ENCODE data around the gene AGBL2.

AGBL2 gene

DNA sequence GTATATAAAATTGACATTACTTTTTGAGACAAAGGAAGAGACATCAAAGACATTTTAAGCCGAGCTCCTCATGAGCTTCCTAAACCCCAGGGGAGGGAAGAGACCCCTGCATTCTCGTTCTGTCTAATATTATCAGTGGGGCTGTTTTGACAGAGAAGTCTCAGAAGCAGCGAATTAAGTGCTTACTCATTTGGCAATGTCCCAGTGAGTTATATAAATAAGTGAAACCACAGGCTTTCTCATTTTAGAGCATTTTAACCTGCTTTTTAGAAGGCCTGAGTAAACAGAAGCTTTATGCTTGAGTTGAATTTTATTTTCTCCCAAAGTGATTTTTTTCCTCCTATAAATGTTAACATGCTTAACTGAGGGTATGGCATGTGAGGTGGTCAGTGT, 97.8 kb downstream of the AGBL2 start:
- DNase-seq = no peak

DNA sequence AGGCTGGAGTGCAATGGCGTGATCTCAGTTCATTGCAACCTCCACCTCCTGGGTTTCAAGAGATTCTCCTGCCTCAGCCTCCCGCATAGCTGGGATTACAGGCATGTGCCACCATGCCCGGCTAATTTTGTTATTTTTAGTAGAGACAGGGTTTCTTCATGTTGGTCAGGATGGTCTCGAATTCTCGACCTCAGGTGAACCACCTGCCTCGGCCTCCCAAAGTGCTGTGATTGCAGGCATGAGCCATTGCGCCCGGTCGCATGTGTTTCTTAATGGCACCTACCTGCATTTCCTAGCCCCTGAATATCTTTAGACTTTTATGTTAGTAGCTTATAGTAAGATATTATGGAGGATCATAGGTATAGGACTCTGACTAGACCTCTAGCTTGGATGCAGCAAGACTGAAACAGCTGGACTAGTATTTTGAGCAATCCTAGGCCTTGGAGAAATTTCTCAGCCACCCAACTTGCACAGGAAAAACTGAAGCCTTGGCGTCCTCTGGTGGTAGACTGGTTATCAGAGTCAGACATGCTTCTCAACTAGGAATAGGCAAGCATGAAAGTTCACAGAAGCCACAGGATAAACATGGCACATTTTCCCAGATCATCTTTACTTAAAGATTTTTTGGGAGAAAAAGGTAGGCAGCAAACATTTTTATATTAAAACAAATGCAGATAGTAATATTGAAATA, 98.3 kb downstream of the AGBL2 start:
- DNase-seq = no peak

DNA sequence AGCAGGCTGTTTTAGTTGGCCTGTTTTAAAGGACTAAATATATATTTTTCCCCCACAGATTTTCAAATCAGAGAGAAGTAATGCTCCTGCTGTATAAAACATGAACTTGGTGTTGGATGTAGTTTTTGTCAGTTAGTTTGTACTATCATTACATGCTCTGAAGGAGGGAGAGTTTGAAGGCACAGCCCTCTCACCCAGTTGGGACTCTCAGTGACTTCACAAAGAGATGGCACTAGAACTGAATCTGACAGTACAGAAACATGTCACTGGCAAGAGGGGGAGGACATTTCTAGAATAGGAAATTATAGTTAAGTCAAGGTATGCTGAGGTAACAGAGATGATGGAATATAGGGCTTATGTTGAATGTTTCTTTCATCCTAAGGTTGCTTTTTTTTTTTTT, 99.9 kb downstream of the AGBL2 start:
- DNase-seq = no peak

DNA sequence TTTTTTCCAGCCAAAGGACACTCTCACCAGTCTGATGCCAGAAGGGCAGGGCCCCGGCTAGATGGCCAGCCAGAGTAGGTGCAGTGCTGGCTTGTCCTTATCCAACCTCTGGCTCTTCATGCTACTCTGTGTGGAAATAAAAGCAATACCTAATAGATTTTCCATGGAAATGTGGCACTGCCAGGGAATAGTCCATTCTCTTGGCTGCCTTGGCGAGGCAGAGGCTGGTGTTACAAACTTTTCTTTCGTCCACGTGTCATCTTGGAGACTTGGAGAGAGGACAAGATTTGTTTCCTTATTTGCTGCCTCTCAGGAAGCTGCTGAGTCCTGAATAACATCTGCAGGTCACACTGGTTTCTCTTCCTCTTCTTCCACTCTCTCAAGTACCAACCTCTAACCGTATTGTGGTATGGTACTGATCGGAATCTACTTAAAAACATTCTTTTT, 103.8 kb downstream of the AGBL2 start:
- no peak for DNase-seq

DNA sequence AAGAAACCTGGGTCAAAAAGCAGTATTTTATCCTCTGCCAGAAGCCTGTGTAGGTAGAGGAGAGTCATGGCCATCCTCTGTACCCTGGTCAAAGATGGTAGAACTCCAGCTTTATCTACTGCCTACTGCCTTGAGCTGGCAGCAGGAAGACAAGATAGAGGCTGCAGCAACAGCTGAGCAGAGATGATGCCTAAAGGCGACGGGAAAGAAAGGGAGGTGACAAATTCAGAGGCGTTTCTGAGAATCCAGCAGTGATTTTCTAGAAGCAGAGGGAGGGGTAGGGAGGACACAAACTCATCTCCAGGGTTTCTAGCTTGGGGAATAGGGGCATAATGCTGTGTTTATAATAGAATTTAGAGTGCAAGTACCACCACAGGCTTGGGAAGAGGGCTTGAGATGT, 105.5 kb downstream of the AGBL2 start:
- DNase-seq = no peak

Measured in NCI-H524 treated with DMSO at 0.1 percent for 48 hours (cell line).